Thoracic aorta (tissue), 2 donors: ENCODE measurements around the gene ZNF827. TPM values are rescaled to one million over a fixed set of nuclear protein-coding genes. Genes with fewer than 3 reads are reported as not detected.

Source experiments
- ATAC-seq: fragments of 150-250 bp; one replicate; pipeline ENCODE4 v1.8.0; 2017; ENCODE audit warnings: low read depth; ENCODE audit not compliant: insufficient number of reproducible peaks, low FRiP score
- DNase-seq: peaks from one replicate; pipeline ENCODE4 v3.0.0-alpha.2; 2020; ENCODE audit warnings: low spot score
- H3K27ac ChIP-seq, 2 donors: fragments of 200-600 bp; sonication (generic); 1 replicate in 1 of 2; 2 replicates in 1 of 2; pipeline ENCODE4 v1.5.1; 2016; ENCODE audit warnings: mild to moderate bottlenecking in 2 of 2, moderate library complexity in 2 of 2
- H3K27me3 ChIP-seq: fragments of 200-600 bp; sonication (generic); replicated peaks from 2 replicates; pipeline ENCODE4 v1.6.0; 2016; ENCODE audit warnings: mild to moderate bottlenecking; ENCODE audit not compliant: insufficient read depth
- H3K36me3 ChIP-seq: fragments of 200-600 bp; sonication (generic); one replicate; pipeline ENCODE4 v1.5.1; 2016
- H3K4me1 ChIP-seq, 2 donors: fragments of 200-600 bp; sonication (generic); 1 replicate in 1 of 2; 2 replicates in 1 of 2; pipeline versions ENCODE4 v1.5.1 to v1.6.0; 2016; ENCODE audit warnings: low read depth in 2 of 2, mild to moderate bottlenecking in 1 of 2; ENCODE audit not compliant: control insufficient read depth in 1 of 2
- H3K4me3 ChIP-seq: fragments of 200-600 bp; sonication (generic); 2 replicates; pipeline ENCODE4 v1.5.1; 2016; ENCODE audit warnings: mild to moderate bottlenecking
- H3K9me3 ChIP-seq: fragments of 200-600 bp; sonication (generic); 2 replicates; pipeline ENCODE4 v1.5.1; 2016
- total RNA-seq, 2 donors: library from RNA; depleted of rRNA; stranded (reverse); fragments of >200 nt; gene quantifications; one replicate each; pipeline versions ENCODE4 v1.1.0 to v1.2.3, GENCODE V29; 2016
- TF ChIP-seq, protein P1 (sequence below): fragments of 200-600 bp; sonication (generic); IDR thresholded peaks from one replicate; pipeline ENCODE4 v1.5.1; 2019; ENCODE audit warnings: antibody characterized with exemption

ZNF827 gene
- total RNA-seq, 2 donors from 2014 or later, result 20.2 to 41.4 TPM

DNA sequence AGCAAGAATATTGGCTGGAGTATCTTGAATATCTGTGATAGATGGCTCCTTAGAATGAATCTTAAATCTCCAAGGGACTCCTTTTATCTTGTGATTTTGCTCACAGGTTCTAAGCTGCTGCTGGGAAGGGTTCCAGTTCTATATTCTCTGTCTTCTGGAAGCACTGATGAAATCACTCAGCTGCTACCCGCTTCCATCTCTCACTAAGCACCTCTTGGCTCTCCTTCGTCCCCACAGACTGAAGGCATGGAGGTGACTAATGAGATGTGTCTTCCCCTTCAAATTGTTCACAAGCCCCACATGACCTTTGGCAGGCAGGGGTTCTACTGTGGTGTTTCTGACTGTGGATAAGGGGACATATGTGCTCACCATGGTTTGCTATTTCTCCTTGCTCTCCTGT, 182.8 kb downstream of the ZNF827 start:
- Histone ChIP-seq H3K4me3 (no peak overlapping the region), H3K27me3 (no peaks in the 10 kb centered on the region), H3K27ac (no peak overlapping the region), H3K36me3 (peaks cover 13% of the 10 kb centered on the region), H3K4me1 (peaks cover 4 to 19% of the 10 kb centered on the region in 2 donors), H3K9me3 (no peaks in the 10 kb centered on the region)
- ATAC-seq (no peak), DNase-seq (no peak)
- TF ChIP-seq, protein P1, sequence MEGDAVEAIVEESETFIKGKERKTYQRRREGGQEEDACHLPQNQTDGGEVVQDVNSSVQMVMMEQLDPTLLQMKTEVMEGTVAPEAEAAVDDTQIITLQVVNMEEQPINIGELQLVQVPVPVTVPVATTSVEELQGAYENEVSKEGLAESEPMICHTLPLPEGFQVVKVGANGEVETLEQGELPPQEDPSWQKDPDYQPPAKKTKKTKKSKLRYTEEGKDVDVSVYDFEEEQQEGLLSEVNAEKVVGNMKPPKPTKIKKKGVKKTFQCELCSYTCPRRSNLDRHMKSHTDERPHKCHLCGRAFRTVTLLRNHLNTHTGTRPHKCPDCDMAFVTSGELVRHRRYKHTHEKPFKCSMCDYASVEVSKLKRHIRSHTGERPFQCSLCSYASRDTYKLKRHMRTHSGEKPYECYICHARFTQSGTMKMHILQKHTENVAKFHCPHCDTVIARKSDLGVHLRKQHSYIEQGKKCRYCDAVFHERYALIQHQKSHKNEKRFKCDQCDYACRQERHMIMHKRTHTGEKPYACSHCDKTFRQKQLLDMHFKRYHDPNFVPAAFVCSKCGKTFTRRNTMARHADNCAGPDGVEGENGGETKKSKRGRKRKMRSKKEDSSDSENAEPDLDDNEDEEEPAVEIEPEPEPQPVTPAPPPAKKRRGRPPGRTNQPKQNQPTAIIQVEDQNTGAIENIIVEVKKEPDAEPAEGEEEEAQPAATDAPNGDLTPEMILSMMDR, result no peak

DNA sequence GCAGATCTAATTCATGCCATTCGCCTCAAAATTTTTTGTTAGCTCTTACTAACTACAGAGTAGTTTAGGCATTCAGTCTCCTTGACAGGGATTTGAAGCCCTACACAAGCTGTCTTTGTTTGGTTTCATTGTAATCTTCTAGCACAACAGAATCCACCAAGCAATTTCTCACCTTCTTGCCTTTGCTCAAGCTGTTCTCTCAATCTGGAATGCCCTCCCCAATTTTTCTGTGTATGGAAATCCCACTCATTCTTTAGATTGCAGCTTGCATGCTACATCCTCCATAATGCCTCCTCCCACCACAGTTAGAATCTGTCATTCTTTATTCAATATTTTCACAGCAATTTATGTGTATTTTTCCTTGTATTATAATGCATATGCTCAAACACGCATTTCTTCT, 195.0 kb downstream of the ZNF827 start:
- Histone ChIP-seq H3K27me3 (no peaks in the 10 kb centered on the region), H3K9me3 (no peaks in the 10 kb centered on the region), H3K4me3 (no peak overlapping the region), H3K36me3 (no peaks in the 10 kb centered on the region), H3K4me1 (no peaks in the 10 kb centered on the region), H3K27ac (no peak overlapping the region)
- DNase-seq (no peak), ATAC-seq (no peak)
- TF ChIP-seq, protein P1, result no peak

GRCh38 chr4:145740806-145741205, 197.8 kb downstream of the ZNF827 start:
- H3K27me3 ChIP-seq, result no peaks in the 10 kb centered on the region
- ATAC-seq, result no peak
- H3K9me3 ChIP-seq, result no peaks in the 10 kb centered on the region
- peaks cover 11 to 22% of the 10 kb centered on the region in 2 donors for H3K4me1 ChIP-seq
- no peak overlapping the region for H3K27ac ChIP-seq
- no peak overlapping the region for H3K4me3 ChIP-seq
- DNase-seq, result no peak
- TF ChIP-seq, protein P1, result no peak
- H3K36me3 ChIP-seq, result no peaks in the 10 kb centered on the region

- Histone ChIP-seq H3K4me1 (peaks cover 17 to 32% of the 10 kb centered on the region in 2 donors), H3K9me3 (no peaks in the 10 kb centered on the region), H3K36me3 (no peaks in the 10 kb centered on the region), H3K27me3 (no peaks in the 10 kb centered on the region), H3K27ac (no peak overlapping the region), H3K4me3 (no peak overlapping the region)
- no peak for DNase-seq
- TF ChIP-seq, protein P1, result no peak
- ATAC-seq, result no peak
Measured at GRCh38 chr4:145739845-145740244, 198.8 kb downstream of the ZNF827 start.

DNA sequence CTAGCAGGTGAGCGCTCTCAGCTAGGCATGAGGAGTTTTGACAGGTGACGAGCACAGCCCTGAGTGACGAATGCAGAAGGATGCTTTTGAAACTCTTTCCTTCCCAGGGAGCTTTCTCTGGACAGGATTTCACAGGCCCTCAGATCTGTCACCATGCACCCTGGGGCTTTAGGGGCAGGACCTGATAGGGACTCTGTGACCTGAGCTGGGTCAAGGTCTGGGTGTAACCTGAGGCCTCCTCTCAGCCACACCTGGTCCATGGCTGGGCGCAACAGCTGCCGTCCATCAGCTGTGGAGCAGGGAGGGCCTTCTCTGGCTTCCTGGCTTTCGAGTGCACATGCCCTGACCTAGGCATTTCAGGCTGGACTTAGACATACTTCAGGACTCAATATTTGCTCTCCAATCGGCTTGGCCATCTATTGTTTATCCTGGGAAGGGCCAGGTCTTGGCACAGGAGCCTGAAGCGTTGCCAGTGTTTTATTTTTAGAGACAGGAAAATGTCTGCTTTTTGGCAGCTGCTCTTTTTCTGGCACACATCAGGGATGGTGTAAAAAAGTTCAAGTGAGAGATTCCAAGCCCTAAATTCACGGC, 202.3 kb downstream of the ZNF827 start:
- peak; percentile 69 for DNase-seq
- TF ChIP-seq, protein P1, result no peak
- Histone ChIP-seq H3K36me3 (no peaks in the 10 kb centered on the region), H3K9me3 (no peaks in the 10 kb centered on the region), H3K4me3 (no peak overlapping the region), H3K27me3 (no peaks in the 10 kb centered on the region), H3K4me1 (peaks cover 26 to 50% of the 10 kb centered on the region in 2 donors), H3K27ac (peak overlapping the region; percentile 99 to 100)
- peak; percentile 70 for ATAC-seq
